PC-9 (cell line): ENCODE results near the gene CACNA1S. TPM values are rescaled to one million over a fixed set of nuclear protein-coding genes. Genes with fewer than 3 reads are reported as not detected.

ENCODE experiments used
- BruUV-seq: library from RNA; stranded (reverse); fragments of 400-500 nt; replicated peaks from 2 replicates; lab custom pipeline; 2021; lab: Mats Ljungman, UMichigan
- CTCF ChIA-PET: fragments of 300-600 bp; sonication (Branson Sonifier 250); formaldehyde crosslinking; loops from one replicate; lab custom pipeline; 2022; ENCODE audit warnings: antibody characterized with exemption; lab: Charles Lee
- POLR2A ChIA-PET: fragments of 300-600 bp; sonication (Branson Sonifier 250); formaldehyde crosslinking; loops from one replicate; lab custom pipeline; 2022; ENCODE audit warnings: antibody characterized with exemption; ENCODE audit not compliant: unreplicated experiment; lab: Charles Lee
- DNase-seq, 2 experiments: peaks; one replicate each; pipeline versions ENCODE4 v3.0.0 to v3.0.0-alpha.2; 2015 to 2022; ENCODE audit warnings: mixed read lengths in 1 of 2
- H2AFZ ChIP-seq: fragments of 200-600 bp; sonication (generic); 2 replicates; pipeline ENCODE4 v1.8.1; 2017; ENCODE audit warnings: antibody characterized with exemption
- H3F3A ChIP-seq: fragments of 200-600 bp; sonication (generic); 2 replicates; pipeline ENCODE4 v1.8.1; 2017; ENCODE audit warnings: antibody characterized with exemption, mild to moderate bottlenecking, low read depth; ENCODE audit not compliant: insufficient read depth
- H3K27ac ChIP-seq: fragments of 200-600 bp; sonication (generic); 2 replicates; pipeline ENCODE4 v1.6.1; 2016; ENCODE audit warnings: mixed run types
- H3K27me3 ChIP-seq: fragments of 200-600 bp; sonication (generic); 2 replicates; pipeline ENCODE4 v1.6.1; 2016; ENCODE audit warnings: low read depth, mixed run types; ENCODE audit not compliant: insufficient read depth
- H3K36me3 ChIP-seq: fragments of 200-600 bp; sonication (generic); 2 replicates; pipeline ENCODE4 v1.6.1; 2016; ENCODE audit warnings: low read depth, mixed run types
- H3K4me1 ChIP-seq: fragments of 200-600 bp; sonication (generic); replicated peaks from 2 replicates; pipeline ENCODE4 v1.6.1; 2016; ENCODE audit warnings: mixed run types; ENCODE audit not compliant: insufficient read depth
- H3K4me2 ChIP-seq: fragments of 200-600 bp; sonication (generic); 2 replicates; pipeline ENCODE4 v1.6.1; 2017; ENCODE audit warnings: mixed run types
- H3K4me3 ChIP-seq: fragments of 200-600 bp; sonication (generic); 2 replicates; pipeline ENCODE4 v1.6.1; 2016; ENCODE audit warnings: mixed run types
- H3K79me2 ChIP-seq: fragments of 200-600 bp; sonication (generic); 2 replicates; pipeline ENCODE4 v1.6.1; 2017; ENCODE audit warnings: low read depth, mixed run types
- H3K9me2 ChIP-seq: fragments of 200-600 bp; sonication (generic); 2 replicates; pipeline ENCODE4 v1.8.1; 2017; ENCODE audit warnings: mild to moderate bottlenecking; ENCODE audit not compliant: insufficient read depth
- H3K9me3 ChIP-seq: fragments of 200-600 bp; sonication (generic); 2 replicates; pipeline ENCODE4 v1.8.1; 2016; ENCODE audit warnings: low read depth; ENCODE audit not compliant: insufficient read depth
- H4K20me1 ChIP-seq: fragments of 200-600 bp; sonication (generic); 2 replicates; pipeline ENCODE4 v1.8.1; 2017; ENCODE audit not compliant: insufficient read depth
- CTCF ChIP-seq: fragments of 200-600 bp; sonication (generic); conservative IDR thresholded peaks from 2 replicates; pipeline ENCODE4 v1.6.1; 2017; ENCODE audit warnings: mixed run types, antibody characterized with exemption, mild to moderate bottlenecking, moderate library complexity
- EZH2 ChIP-seq: fragments of 200-600 bp; sonication (generic); IDR thresholded peaks from 2 replicates; pipeline ENCODE4 v1.8.0; 2017; ENCODE audit warnings: antibody characterized with exemption, low read depth
- intact Hi-C: fragments of 100-400 bp; cut with micrococcal nuclease; formaldehyde crosslinking; loops from one replicate; pipeline ENCODE4 v1.10.0; 2022; ENCODE audit not compliant: unreplicated experiment
- total RNA-seq: library from RNA; stranded (reverse); gene quantifications from 2 replicates; pipeline ENCODE4 v1.2.3, GENCODE V29; 2021

The CACNA1S gene
- total RNA-seq, 1 experiment from 2014 or later = not detected

- Histone ChIP-seq H3K9me2 (no peaks in the 10 kb centered on the region), H3K4me1 (peaks cover 15% of the 10 kb centered on the region), H3K4me3 (no peak overlapping the region), H3K79me2 (no peaks in the 10 kb centered on the region), H3F3A (no peaks in the 10 kb centered on the region), H3K36me3 (no peaks in the 10 kb centered on the region), H3K4me2 (no peak overlapping the region), H3K27me3 (no peaks in the 10 kb centered on the region), H3K9me3 (no peaks in the 10 kb centered on the region), H2AFZ (no peak overlapping the region), H3K27ac (no peak overlapping the region), H4K20me1 (no peaks in the 10 kb centered on the region)
- intact Hi-C loops = loop anchor here (5.0 kb wide), 1 partner anchor 94 kb away; no protein-coding TSS in a partner anchor
- ChIA-PET CTCF (no interaction called here), POLR2A (interaction anchor here (0.6 kb wide), 1 partner anchor 42 kb away, joined by 4 read pairs; no protein-coding TSS in a partner anchor)
- TF ChIP-seq CTCF (no peak), EZH2 (no peak)
- DNase-seq = no peak
- BruUV-seq = no TSS peak
These were observed 16.2 kb upstream of the CACNA1S start for GRCh38 chr1:201128476-201128875.

- ChIA-PET POLR2A (interaction anchor here (0.5 to 0.7 kb wide), 3 partner anchors 42 to 879 kb away, joined by 3 to 4 read pairs (median 4); no protein-coding TSS in a partner anchor), CTCF (no interaction called here)
- no peaks in the 10 kb centered on the region for H3K9me2 ChIP-seq
- no peak overlapping the region for H3K27ac ChIP-seq
- no peaks in the 10 kb centered on the region for H3K27me3 ChIP-seq
- DNase-seq = no peak
- no peaks in the 10 kb centered on the region for H3K36me3 ChIP-seq
- no peak overlapping the region for H3K4me3 ChIP-seq
- intact Hi-C loops = loop anchor here (5.0 kb wide), 1 partner anchor 94 kb away; no protein-coding TSS in a partner anchor
- no peaks in the 10 kb centered on the region for H3F3A ChIP-seq
- H3K4me1 ChIP-seq = peaks cover 15% of the 10 kb centered on the region
- H3K9me3 ChIP-seq = no peaks in the 10 kb centered on the region
- TF ChIP-seq EZH2 = no peak
- TF ChIP-seq CTCF = no peak
- no peak overlapping the region for H3K4me2 ChIP-seq
- no peaks in the 10 kb centered on the region for H3K79me2 ChIP-seq
- no peaks in the 10 kb centered on the region for H4K20me1 ChIP-seq
- H2AFZ ChIP-seq = no peak overlapping the region
- BruUV-seq = no TSS peak
These were observed 15.7 kb upstream of the CACNA1S start for GRCh38 chr1:201127755-201128455.

- no peak within 1 kb of the TSS for H3K27ac ChIP-seq
These were observed 14.9 kb upstream of the CACNA1S start, which contains the start of gene ASCL5 for GRCh38 chr1:201126832-201127754. Gene ASCL5 (minus strand): TSS chr1:201127184. CDS start chr1:201115372, 11,812 bp downstream.

More at GRCh38 chr1:201126832-201127754, 14.9 kb upstream of the CACNA1S start, which contains the start of gene ASCL5:
- ChIA-PET POLR2A (interaction anchor here (0.5 to 0.7 kb wide), 3 partner anchors 220 to 880 kb away, joined by 3 to 4 read pairs (median 3); no protein-coding TSS in a partner anchor), CTCF (no interaction called here)
- peak within 1 kb of the TSS; percentile 71 for H3K4me2 ChIP-seq
- no peaks in the 10 kb centered on the region for H3K9me3 ChIP-seq
- DNase-seq = peak; percentile 72 to 74
- BruUV-seq = no TSS peak
- H3K79me2 ChIP-seq = no peaks in the 10 kb centered on the region
- H3K27me3 ChIP-seq = no peaks in the 10 kb centered on the region
- intact Hi-C loops = loop anchor here (5.0 kb wide), 1 partner anchor 95 kb away; no protein-coding TSS in a partner anchor
- no peaks in the 10 kb centered on the region for H3K36me3 ChIP-seq
- H3K9me2 ChIP-seq = no peaks in the 10 kb centered on the region
- 0 out of 2 replicates have a peak within 1 kb of the TSS, but pooled peaks have one; percentile 49 for H2AFZ ChIP-seq
- TF ChIP-seq CTCF (peak; percentile 30; the same call in 1 of the 2 replicates), EZH2 (no peak)
- H3K4me3 ChIP-seq = peak within 1 kb of the TSS; percentile 26; the same call in 1 of the 2 replicates
- no peaks in the 10 kb centered on the region for H3F3A ChIP-seq
- H3K4me1 ChIP-seq = peaks cover 15% of the 10 kb centered on the region
- H4K20me1 ChIP-seq = no peaks in the 10 kb centered on the region
